ENCODE results near the gene ABHD16A. TPM values are rescaled to one million over a fixed set of nuclear protein-coding genes. Genes with fewer than 3 reads are reported as not detected.

Gene ABHD16A
- total RNA-seq, 1 donor from 2014 or later, result 38.8 TPM

GRCh38 chr6:31663126-31663960, 39.8 kb downstream of the ABHD16A start:
- DNase-seq (ENCODE audit: low spot score), result no peak

GRCh38 chr6:31662124-31662723, 40.9 kb downstream of the ABHD16A start:
- no peak for DNase-seq (ENCODE audit: low spot score)

GRCh38 chr6:31661262-31662123, 41.6 kb downstream of the ABHD16A start:
- DNase-seq (ENCODE audit: low spot score), result no peak

GRCh38 chr6:31660381-31661261, 42.5 kb downstream of the ABHD16A start, which contains the start of gene C6orf47:
TSS of gene C6orf47 (minus strand) at chr6:31660778. CDS start at chr6:31659947, 831 bp downstream.
- peak; percentile 96 for DNase-seq (ENCODE audit: low spot score)

GRCh38 chr6:31659649-31660380, 43.3 kb downstream of the ABHD16A start:
- no peak for DNase-seq (ENCODE audit: low spot score)

GRCh38 chr6:31658983-31659648, 44.0 kb downstream of the ABHD16A start:
- no peak for DNase-seq (ENCODE audit: low spot score)

- no peak for DNase-seq (ENCODE audit: low spot score)
These were observed 44.9 kb downstream of the ABHD16A start for GRCh38 chr6:31658158-31658688.

GRCh38 chr6:31657406-31658157, 45.5 kb downstream of the ABHD16A start:
- DNase-seq (ENCODE audit: low spot score), result no peak

GRCh38 chr6:31655349-31656237, 47.5 kb downstream of the ABHD16A start, which contains the start of gene APOM:
TSS of gene APOM (plus strand) at chr6:31655894. CDS start at chr6:31655967, 73 bp downstream.
- no peak for DNase-seq (ENCODE audit: low spot score)

GRCh38 chr6:31654574-31655348, 48.4 kb downstream of the ABHD16A start:
- no peak for DNase-seq (ENCODE audit: low spot score)

GRCh38 chr6:31652925-31653724, 50.0 kb downstream of the ABHD16A start:
- peak; percentile 92 for DNase-seq (ENCODE audit: low spot score)

GRCh38 chr6:31651602-31652191, 51.4 kb downstream of the ABHD16A start:
- DNase-seq (ENCODE audit: low spot score), result no peak

- DNase-seq (ENCODE audit: low spot score), result no peak
These were observed 57.8 kb downstream of the ABHD16A start for GRCh38 chr6:31645325-31645724.

- DNase-seq (ENCODE audit: low spot score), result no peak
These were observed 59.2 kb downstream of the ABHD16A start for GRCh38 chr6:31643818-31644454.

All from mesenteric fat pad (tissue), 1 donor.